B cell (primary cell): ENCODE results near the gene UBA3.

Experiments used
- CTCF ChIP-seq: fragments of 200-600 bp; IDR thresholded peaks from one replicate; pipeline ENCODE4 v1.8.0; 2022; ENCODE audit warnings: antibody characterized with exemption, mild to moderate bottlenecking
- EZH2 ChIP-seq: IDR thresholded peaks from 2 replicates; pipeline ENCODE4 v1.6.1; 2012; ENCODE audit warnings: borderline replicate concordance, low read depth, mild to moderate bottlenecking, moderate library complexity, low read length; ENCODE audit not compliant: insufficient read depth, poor library complexity, severe bottlenecking

DNA sequence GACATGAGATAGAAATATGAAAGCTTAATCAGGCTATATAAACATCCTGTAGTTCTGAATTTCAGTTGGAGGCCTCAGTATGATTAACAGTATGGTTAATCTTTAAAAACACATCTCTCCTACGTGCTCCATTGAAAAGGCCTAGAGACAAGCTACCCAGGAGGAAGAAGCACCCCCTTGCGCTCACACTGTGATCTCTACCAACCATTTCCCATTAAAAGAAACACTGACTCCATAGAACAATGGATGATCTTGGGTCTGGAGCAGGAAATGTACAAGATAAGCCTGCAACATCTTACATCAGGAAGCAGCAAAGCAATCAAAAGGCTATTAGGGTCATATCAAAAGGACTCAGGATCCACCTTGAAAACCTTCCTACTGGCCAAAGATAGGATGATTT, 63.3 kb downstream of the UBA3 start:
- TF ChIP-seq CTCF, result no peak
- TF ChIP-seq EZH2, result no peak
